SU-DHL-6 (cell line): ENCODE measurements around the gene RASL10A.

Experiments used
- H2AFZ ChIP-seq: fragments of 200-600 bp; sonication (generic); 2 replicates; pipeline ENCODE4 v1.6.1; 2014; ENCODE audit warnings: low read depth, mild to moderate bottlenecking, moderate library complexity, mixed read lengths, antibody characterized with exemption, low read length; ENCODE audit not compliant: severe bottlenecking
- H3F3A ChIP-seq: fragments of 200-600 bp; shearing (Covaris generic); 2 replicates; pipeline ENCODE4 v1.6.0; 2016; ENCODE audit warnings: antibody characterized with exemption, mild to moderate bottlenecking; ENCODE audit not compliant: insufficient read depth
- H3K27ac ChIP-seq: fragments of 200-600 bp; sonication (generic); 2 replicates; pipeline ENCODE4 v1.5.1; 2016; ENCODE audit warnings: low read depth, mild to moderate bottlenecking, low read length, moderate library complexity, mixed read lengths
- H3K27me3 ChIP-seq: fragments of 200-600 bp; sonication (generic), shearing (Covaris generic); 2 replicates; pipeline ENCODE4 v1.6.0; 2014; ENCODE audit warnings: mild to moderate bottlenecking, low read length
- H3K36me3 ChIP-seq: fragments of 200-600 bp; sonication (generic); 2 replicates; pipeline ENCODE4 v1.6.1; 2014; ENCODE audit warnings: mild to moderate bottlenecking, low read length, mixed read lengths
- H3K4me2 ChIP-seq: fragments of 300-600, 200-600 bp; shearing (Covaris generic), sonication (generic); 2 replicates; pipeline ENCODE4 v1.6.0; 2014; ENCODE audit warnings: low read length, low read depth, mild to moderate bottlenecking; ENCODE audit not compliant: poor library complexity, severe bottlenecking
- H3K4me3 ChIP-seq: fragments of 200-600 bp; sonication (generic); 2 replicates; pipeline ENCODE4 v1.5.1; 2014; ENCODE audit warnings: antibody characterized with exemption, low read length, mild to moderate bottlenecking, mixed read lengths; ENCODE audit not compliant: insufficient read depth, poor library complexity, severe bottlenecking
- H3K79me2 ChIP-seq: fragments of 200-600 bp; sonication (generic); 2 replicates; pipeline ENCODE4 v1.6.1; 2014; ENCODE audit warnings: mild to moderate bottlenecking, low read length, moderate library complexity; ENCODE audit not compliant: insufficient read depth
- H3K9ac ChIP-seq: fragments of 200-600 bp; sonication (generic); 2 replicates; pipeline ENCODE4 v1.7.0; 2014; ENCODE audit warnings: mild to moderate bottlenecking, low read length
- H3K9me2 ChIP-seq: fragments of 200-600 bp; sonication (generic); replicated peaks from 2 replicates; pipeline ENCODE4 v1.6.1; 2014; ENCODE audit warnings: low read length; ENCODE audit not compliant: insufficient read depth
- H3K9me3 ChIP-seq: fragments of 200-600 bp; sonication (generic); 2 replicates; pipeline ENCODE4 v1.6.1; 2014; ENCODE audit warnings: low read length, mixed read lengths; ENCODE audit not compliant: insufficient read depth
- H4K20me1 ChIP-seq: fragments of 200-600 bp; sonication (generic); 2 replicates; pipeline ENCODE4 v1.6.1; 2014; ENCODE audit warnings: low read depth, mild to moderate bottlenecking, antibody characterized with exemption, low read length, moderate library complexity, mixed read lengths
- CTCF ChIP-seq: fragments of 200-600 bp; sonication (generic); IDR thresholded peaks from one replicate; pipeline ENCODE4 v1.5.1; 2017; ENCODE audit warnings: antibody characterized with exemption, mild to moderate bottlenecking, low read length, moderate library complexity; ENCODE audit not compliant: insufficient read depth, poor library complexity, severe bottlenecking
- EZH2phosphoT487 ChIP-seq: fragments of 200-600 bp; sonication (generic), shearing (Covaris generic); conservative IDR thresholded peaks from 2 replicates; pipeline ENCODE4 v1.6.1; 2018; ENCODE audit warnings: mild to moderate bottlenecking, antibody characterized with exemption, low read length, moderate library complexity, mixed read lengths

RASL10A gene

GRCh38 chr22:29326481-29326880, 11.0 kb upstream of the RASL10A start:
- Histone ChIP-seq H3K27ac (no peak overlapping the region), H3K9me2 (no peaks in the 10 kb centered on the region), H3F3A (peaks cover 3% of the 10 kb centered on the region; the same call in 1 of the 2 replicates), H4K20me1 (no peaks in the 10 kb centered on the region), H2AFZ (no peak overlapping the region), H3K27me3 (no peaks in the 10 kb centered on the region), H3K4me3 (no peak overlapping the region), H3K4me2 (no peak overlapping the region), H3K9ac (no peak overlapping the region), H3K36me3 (no peaks in the 10 kb centered on the region), H3K79me2 (no peaks in the 10 kb centered on the region), H3K9me3 (no peaks in the 10 kb centered on the region)
- TF ChIP-seq EZH2phosphoT487: no peak
- no peak for TF ChIP-seq CTCF

- no peak overlapping the region for H3K9ac ChIP-seq
- H3K36me3 ChIP-seq: no peaks in the 10 kb centered on the region
- no peak overlapping the region for H3K27ac ChIP-seq
- no peaks in the 10 kb centered on the region for H4K20me1 ChIP-seq
- H3K27me3 ChIP-seq: no peaks in the 10 kb centered on the region
- peaks cover 3% of the 10 kb centered on the region; the same call in 1 of the 2 replicates for H3F3A ChIP-seq
- H3K9me2 ChIP-seq: no peaks in the 10 kb centered on the region
- no peak overlapping the region for H3K4me2 ChIP-seq
- no peak overlapping the region for H2AFZ ChIP-seq
- H3K9me3 ChIP-seq: no peaks in the 10 kb centered on the region
- no peak overlapping the region for H3K4me3 ChIP-seq
- H3K79me2 ChIP-seq: no peaks in the 10 kb centered on the region
- no peak for TF ChIP-seq CTCF
Measured at GRCh38 chr22:29325785-29326315, 10.4 kb upstream of the RASL10A start.

- H3K36me3 ChIP-seq: no peaks in the 10 kb centered on the region
- no peak overlapping the region for H3K4me2 ChIP-seq
- H3K9me3 ChIP-seq: no peaks in the 10 kb centered on the region
- H3K4me3 ChIP-seq: no peak overlapping the region
- no peak overlapping the region for H3K27ac ChIP-seq
- H3K79me2 ChIP-seq: no peaks in the 10 kb centered on the region
- peaks cover 5% of the 10 kb centered on the region; the same call in 1 of the 2 replicates for H3F3A ChIP-seq
- no peaks in the 10 kb centered on the region for H4K20me1 ChIP-seq
- no peaks in the 10 kb centered on the region for H3K27me3 ChIP-seq
- H2AFZ ChIP-seq: no peak overlapping the region
- no peak overlapping the region for H3K9ac ChIP-seq
- no peaks in the 10 kb centered on the region for H3K9me2 ChIP-seq
- TF ChIP-seq CTCF (no peak), EZH2phosphoT487 (no peak)
Measured at GRCh38 chr22:29325356-29325755, 9.9 kb upstream of the RASL10A start.
